Activated CD4-positive, CD25-positive, alpha-beta regulatory T cell (primary cell): Measurements from ENCODE around the gene NTRK3.
A peak's percentile ranks its signal among the peaks of the same experiment; 100 is the strongest.

Experiments used
- DNase-seq, 4 experiments: peaks; one replicate each; lab custom pipeline; 2025; lab: John Stamatoyannopoulos, UW

NTRK3 gene

DNA sequence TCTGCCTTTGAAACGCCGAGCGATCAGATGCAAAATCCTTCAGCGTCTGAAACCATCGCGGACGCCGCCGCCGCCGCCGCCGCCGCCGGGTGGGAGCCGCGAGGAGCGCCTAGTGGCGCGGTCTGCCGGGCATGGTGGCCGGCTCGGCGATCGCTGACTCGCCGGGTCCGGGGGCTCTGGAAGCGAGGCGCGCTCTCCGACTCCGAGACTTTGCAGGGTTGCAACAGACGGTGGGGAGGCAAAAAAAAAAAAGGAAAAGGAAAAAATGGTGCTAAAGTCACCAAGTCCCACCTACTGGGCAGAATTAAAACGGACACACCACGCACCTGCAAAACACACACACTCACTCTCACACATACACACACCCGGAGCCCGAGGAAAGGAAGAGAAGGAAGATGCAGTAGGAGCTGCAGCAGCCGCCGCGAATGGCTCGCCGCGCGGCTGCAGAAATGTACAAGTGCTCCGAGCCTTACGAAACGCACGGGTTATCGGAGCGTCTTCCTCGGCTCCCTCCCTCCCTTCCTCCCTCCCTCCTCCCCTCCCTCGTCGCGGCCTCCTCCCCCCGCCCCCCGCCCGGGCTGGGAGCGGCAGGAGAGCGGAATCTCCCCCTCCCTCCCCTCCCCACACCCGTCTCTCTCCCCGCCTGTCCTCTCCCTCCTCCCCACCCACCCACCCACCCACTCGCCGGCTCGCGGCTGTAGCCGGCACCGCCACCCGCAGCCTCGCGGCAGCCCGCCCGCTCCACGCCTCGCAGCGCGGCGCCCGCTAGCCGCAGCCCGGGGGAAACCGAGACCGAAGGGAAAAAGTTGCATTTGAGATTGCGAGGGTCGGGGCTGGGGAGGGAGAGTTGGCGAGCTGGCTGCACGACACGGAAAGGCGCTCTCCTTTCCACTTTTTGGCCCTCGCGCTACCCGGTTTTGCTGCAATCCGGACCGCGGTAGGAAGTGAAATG lies at the start of gene NTRK3:
NTRK3 (minus strand) TSS at position 461 of the 952 bp plus-strand sequence. CDS start 586 bp downstream, outside the sequence.
- no peak for DNase-seq

DNA sequence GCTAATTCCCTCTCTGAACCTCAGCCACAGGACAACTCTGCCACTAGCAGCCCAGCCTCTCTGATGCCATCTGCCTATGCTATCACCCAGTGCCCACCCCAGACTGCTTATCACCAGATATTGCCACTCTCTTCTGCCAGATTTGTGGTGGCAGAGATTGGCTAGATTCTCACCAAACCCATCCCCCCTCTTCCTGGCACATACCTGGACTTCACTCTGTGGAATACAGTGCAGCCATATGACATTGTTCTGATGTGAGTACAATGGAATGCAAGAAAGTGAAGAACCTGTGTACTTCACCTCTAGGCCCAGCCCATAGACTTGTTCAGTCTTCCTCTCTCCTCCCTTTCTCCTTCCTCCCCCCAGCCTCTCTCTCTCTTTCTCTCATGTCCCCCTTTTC lies 46.9 kb upstream of the NTRK3 start:
- DNase-seq: no peak

DNA sequence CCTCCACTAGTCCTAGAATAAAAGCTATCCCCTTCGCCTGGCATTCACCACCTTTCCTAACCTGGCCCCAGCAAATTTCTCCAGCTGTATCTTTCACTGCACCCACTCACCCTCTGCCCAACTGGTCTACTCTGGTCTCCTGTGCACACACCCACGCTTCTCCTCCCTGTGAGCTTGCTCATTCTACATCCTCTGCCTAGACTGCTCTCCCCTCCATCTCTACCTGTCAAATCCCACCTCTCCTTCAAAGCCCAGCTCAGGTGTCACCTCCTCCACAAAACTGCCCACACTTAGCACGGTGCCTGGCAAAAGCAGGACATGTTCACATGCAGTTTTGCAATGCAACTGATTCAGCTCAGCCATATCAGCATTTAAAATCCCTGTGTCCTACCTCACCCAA lies 45.8 kb upstream of the NTRK3 start:
- no peak for DNase-seq

DNA sequence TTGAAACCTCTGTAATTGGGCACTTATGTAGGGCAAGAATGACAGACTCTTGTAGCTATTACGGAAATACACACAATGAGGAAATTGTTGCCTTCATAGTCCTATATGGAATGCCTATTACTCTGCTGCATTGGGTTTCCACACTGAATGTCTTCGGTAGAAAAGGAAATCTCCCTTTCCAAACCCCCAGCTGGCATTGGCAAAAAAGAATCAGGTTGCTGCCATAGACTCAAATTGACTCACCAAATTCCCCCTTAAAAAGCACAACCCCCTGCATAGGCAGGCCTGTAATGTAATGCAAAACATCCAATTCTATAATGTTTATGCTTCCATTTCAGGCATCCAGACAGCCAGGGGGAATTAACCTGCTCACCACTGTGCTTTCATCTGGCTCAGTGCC lies 44.8 kb upstream of the NTRK3 start:
- DNase-seq: no peak

DNA sequence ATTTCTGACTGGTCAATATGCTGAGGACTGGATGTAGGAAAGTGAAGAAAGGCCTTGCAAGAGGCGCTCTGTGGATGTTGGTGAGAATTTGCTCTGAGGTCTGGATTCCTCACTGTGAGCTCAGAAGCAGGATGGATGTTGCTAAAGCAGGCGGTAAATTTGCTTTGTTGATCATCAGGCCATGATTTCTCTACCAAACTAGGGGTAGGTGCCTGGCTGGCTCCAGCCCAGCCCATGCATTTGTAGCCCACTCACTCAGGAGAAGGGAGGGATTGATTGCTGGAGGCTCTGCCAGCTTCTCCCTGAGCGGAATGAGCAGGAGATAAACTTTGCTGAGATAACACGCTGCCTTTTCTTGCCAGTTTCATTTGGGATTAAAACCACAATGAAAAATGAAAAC lies 44.3 kb upstream of the NTRK3 start:
- DNase-seq: no peak

DNA sequence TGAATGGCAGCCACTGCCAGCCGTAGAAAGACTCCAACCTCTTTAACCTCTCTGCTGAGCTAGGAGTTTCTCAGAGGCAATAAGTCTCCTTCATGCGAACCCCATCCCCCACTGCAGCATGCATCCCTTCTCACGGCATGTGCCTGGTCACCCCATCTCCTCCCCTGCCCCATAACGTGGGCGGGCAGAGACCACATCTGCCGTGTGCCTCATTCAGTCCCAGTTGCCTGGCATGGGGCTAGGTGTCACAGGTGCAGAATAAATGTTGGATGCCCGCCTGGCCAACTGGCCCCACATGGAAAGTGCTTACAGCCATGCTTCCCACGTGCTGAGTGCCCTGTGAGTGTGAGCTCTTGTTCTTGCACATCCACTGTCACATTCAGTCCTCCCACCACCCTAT lies 43.5 kb upstream of the NTRK3 start:
- no peak for DNase-seq

DNA sequence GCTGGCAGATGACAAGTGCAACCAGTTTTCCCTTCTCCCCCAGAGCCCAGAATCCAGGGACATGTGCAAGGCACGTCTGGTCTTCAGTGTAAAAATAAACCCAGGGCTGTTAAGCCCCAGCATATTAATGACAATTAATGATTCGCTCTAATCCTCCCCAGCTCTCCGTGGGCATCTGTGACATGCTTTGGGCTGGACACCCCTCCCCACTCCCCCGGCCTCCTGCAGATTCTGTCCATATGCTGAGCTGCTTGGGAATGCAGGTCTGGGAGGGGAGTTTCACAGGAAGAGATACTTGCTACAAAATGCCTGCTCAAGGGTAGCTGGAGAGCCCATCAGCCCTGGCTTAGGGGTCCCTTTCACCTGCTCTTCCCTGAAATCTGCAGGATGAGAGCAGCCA lies 43.0 kb upstream of the NTRK3 start:
- no peak for DNase-seq

DNA sequence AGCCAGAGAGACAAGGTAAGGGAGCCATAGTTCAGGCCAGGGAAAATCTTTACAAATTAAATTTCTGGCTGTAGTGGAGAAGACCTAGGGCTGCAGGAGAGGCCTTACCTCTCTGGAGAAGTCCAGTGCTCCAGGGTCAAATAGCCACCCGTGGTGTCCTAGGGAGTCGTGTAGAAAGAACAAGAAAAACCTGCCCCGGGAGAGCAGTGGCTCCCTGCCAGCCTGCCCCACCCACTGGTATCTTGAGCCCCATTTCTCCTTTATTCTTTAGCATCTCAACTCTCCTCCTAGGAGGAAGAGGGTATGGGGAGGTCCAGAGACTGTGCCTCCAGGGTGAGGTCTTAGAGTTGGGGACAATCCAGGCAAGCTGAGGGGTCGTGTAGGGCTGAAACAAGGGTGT lies 32.1 kb upstream of the NTRK3 start:
- no peak for DNase-seq

DNA sequence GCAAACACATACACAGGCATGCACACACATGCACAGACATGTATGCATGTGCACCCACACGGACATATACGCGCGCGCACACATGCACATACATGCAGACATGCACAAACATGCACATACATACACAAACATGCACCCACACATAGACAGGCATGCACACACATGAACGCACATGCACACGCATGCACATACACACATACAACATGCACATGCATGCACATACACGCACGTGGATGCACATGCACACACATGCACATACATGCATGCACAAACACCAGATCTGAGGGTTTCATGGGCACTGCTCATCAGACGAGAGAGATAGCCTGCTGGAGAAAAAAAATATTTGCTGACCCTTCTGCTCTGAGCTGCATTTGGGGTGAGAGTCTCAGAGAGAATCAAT lies 31.7 kb upstream of the NTRK3 start:
- DNase-seq: no peak

DNA sequence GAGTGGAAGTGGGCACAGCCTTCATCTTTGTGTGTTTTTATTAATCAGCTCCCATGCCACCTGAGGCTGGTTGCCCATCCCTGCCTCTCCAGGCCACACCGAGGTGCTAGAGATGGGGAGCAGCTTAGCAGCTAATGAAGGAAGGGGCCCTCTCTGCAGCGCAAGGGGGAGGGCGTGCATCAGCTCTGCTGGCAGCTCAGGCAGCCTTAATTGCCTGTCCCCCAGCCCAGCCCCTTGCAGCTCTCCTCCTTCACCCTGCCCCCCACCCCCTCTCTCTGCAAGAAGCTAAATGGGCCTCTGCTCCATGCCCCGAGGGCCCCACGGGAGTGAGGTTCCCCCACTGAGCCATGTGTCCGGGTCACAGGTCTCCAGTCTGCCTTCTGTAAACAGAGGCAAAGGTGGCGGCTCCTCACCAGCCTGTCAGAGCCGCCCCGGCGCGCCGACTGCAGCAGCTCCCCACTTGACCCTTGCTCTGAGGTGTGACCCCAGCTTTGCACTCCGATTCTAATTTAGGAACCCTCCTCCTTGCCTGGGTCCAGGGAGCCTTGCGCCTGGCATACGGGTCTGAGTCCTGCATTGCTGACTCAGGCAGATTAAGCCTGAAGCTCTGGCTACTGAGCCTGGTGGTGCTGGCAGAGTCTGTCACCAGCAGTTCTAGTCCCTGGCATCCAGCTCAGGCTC lies 27.9 kb upstream of the NTRK3 start:
- DNase-seq: no peak

DNA sequence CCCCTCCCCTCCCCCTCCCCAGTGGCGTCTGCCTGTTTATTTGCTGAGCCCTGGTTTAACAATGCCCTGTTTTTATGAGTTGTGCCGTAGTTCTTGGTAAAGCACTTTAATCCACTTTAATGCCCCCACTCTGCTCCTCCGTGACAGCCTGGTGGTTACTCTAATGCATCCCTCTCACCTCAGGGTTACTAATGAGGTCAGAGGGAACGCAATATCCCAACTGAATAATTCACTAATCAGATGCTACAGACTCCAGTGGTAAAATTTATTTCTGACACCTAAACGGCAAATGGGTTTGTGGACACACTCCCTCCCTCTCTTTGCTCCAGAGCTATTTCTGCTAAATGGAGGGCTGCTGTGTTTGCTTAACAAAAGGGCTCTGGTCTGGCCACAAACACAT lies 26.1 kb upstream of the NTRK3 start:
- no peak for DNase-seq

DNA sequence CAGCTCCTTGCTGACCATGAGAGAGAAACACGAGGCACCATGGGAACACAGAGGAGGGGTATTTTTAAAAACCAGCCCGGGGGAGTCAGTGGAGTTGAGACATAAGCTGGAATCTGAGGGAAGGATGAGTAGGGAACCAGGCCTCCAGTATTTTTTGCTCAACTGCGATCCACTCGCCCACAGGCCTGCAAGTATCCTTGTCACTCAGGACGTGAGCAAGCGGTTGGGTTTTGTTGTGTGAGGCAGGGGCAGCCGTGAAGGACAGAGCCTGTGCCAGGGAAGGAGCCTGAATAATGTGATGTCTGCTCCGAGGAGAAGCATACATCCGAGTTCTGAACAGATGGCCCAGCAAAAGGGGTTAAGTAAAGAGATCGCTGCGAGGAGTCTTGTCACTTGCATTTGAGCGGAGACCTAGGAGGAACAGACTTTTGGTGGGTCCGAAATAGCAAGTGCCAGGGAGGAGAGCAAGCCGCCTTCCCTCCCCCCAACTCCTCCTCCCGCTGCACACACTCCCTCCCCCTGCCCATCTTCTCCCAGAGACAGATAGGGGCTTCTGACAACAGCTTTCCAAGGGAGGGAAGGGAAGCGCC lies 20.4 kb upstream of the NTRK3 start:
- DNase-seq: no peak

DNA sequence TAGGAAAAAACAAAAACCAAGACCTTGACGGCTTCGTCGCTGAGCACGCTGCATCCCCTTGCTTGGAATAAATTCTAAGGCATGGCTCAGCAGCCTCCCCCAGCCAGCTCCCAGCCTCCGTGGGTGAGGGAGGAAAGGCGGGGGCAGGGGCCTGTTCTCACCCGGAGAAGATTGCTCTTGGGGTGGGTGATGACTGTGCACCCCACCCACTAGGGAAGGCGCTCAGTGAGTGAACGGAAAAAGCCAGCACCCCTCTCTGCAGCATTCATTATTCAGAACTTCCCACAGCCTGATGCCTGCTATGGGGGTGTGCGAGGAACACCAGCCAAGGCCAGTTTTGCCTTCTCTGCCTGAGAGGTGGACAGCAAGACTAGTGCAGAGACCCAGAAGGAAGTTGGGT lies 19.3 kb upstream of the NTRK3 start:
- no peak for DNase-seq

DNA sequence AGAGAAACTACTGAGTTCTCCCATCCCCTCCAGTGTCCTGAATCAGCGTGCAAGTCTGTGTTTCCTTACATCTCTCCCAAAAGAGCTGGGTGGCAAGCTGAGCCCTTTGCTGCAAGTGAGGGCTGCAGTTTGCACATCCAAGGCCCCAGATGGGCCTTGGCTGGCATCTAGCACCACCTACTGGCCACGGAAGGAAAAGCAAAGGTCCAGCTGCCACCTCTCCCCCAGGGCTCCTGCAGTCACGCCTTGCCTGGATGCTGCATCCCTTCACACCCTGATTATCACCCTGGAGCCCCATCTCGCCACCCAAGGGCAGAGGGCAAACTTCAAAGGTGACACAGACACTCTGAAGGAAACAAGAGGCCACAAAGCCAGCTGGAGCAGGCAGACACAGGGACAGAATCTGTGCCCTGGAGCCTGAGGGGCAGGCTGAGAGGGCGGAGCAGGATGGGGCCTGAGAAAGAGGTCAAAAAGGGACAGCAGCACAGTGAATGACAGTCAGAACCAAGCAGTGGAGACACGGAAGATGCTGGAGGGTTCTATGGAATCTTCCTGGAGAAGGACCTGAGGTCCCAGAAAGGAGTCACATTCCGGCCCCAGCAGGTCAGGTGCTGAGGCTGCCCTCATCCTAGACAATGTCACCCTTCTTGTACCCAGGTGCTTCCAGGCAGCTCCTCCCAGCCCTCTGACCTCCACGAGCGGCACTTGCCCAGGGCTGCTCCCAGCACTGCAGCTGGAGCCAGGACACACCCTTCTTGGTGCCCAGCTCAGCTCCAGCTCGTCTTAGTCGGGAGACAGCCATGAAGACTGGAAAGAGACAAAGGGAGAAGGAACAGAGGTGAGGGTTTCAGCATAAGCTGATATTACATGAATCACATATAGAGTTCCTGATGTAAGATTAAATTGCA lies 18.3 kb upstream of the NTRK3 start:
- peak in 3 of 4 experiments; percentile 3 to 32 (median 9) for DNase-seq

DNA sequence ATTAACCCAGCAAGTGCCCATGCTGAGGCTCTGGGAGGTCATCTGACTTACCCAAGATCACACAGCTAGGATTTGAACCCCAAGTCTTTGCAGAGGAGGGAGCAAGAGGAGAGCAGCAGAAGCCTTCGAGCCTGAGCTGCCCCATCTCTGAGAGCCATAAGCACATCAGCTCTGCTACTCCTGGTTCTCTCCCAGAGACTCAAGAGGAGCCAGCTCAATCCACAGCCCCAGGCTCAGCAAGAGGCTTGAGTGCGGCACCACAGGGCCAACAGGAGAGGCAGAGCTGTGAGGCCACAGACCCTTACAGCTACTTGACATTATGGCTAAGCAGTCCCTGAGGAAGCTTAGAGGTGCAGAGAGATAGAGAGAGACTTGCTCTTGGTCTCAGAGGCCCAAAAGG lies 15.9 kb upstream of the NTRK3 start:
- DNase-seq: no peak

DNA sequence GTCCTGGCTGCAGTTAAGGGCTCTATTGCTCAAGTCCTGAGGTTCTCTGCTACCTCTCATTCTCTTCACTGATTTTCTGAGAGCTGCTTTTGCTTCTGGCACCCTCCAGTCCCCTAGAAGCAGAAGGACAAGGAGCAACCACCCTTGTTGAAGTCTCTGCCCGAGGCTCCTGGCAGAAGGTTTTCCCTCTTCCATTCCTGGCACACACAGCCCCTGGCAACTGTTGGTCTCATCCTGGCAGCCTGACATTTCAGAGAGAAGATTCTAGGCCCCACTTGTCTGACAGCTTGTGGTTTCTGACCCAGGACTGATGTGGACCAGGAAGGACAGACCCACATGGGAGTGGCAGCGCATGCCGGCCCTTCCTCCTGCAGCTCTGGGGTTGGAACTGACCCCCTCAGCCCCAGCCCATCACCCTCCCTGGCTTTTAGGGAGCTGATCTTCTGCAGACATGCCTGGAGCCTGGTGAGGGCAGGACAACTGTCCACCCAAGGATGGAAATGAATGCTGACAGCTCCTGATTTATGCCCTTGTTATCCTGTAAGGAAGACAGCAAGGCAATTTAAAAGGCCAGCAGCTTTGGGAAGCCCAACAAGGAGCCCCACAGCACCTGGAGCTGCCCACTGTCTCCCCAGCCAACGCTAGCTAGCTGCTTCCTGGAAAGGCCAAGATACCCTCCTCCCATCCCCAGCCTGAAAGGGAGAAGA lies 13.0 kb upstream of the NTRK3 start:
- no peak for DNase-seq

DNA sequence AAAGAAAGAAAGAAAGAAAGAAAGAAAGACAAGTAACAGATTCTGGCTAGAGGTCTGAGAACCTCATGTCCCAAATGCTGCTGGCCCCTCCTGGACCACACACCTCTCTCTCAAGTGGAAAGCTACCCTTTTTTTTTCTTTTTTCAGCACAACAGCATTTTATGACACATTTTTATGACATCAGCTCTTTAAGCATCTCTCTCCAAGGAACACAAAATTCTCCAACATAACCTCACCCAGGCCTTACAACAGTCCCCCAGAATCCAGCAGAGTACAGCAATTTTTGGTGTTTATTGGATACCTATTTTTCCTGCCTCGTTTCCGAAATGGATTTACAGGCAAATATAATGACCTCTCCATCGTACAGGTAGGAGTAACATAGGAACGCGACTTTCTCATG lies 11.2 kb upstream of the NTRK3 start:
- DNase-seq: no peak

DNA sequence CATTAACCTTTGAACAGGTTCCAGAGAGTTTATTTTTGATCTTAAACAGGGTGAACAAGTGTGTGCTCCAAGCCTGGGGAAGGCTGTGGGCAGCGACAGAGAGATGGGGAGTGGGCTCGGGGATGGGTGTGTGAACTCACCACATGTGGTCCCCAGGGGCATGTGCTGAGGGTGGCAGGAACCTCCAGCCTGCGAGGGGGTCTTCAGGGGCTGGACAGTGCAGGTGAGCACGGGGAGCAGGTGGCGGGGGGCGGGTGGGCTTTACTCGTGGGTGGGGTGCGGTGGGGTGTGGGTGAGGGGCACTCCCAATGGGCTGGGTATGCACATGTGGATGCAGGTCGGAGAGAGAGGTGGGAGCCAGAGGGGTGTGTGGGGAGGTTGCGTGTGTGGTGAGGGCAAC lies 9.6 kb upstream of the NTRK3 start:
- DNase-seq: no peak

DNA sequence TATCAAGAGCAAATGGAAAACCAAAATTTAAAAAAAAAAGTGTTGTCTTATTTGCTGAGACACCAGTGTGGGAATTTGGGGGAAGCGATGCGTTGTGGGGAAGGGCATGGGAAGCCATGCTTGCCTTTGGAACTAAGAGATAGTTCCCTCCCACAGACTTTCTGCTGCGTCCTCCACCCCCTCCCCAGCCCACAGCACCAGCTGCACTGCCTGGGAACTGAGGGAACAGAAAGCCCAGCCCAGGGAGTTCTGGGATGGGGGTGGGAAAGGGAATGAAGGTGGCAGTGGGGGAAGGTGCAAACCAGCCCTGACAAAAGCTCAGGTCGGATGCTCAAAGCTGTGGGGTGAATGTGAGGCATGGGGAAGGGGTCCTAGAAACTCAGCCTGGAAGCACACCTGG lies 8.1 kb upstream of the NTRK3 start:
- DNase-seq: no peak

DNA sequence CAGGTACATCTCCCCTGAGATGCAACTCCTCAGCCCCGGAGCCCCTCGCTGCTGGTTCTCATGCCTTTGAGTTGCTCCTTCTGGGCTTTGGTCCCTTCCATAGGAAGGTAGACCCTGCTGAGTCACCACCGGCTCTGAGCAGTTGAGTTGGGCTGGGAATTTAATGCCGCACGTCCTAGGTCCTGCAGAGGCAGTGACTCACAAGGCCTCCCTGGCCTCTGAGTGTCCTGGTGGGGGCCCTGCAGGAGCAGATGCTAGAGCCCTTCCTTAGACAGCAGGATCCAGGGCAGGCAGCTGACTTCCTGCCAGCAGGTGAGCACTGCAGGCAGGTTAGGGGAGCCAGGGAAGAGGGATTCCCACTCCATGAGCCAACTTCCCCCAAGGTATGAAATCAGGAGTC lies 5.5 kb upstream of the NTRK3 start:
- no peak for DNase-seq

DNA sequence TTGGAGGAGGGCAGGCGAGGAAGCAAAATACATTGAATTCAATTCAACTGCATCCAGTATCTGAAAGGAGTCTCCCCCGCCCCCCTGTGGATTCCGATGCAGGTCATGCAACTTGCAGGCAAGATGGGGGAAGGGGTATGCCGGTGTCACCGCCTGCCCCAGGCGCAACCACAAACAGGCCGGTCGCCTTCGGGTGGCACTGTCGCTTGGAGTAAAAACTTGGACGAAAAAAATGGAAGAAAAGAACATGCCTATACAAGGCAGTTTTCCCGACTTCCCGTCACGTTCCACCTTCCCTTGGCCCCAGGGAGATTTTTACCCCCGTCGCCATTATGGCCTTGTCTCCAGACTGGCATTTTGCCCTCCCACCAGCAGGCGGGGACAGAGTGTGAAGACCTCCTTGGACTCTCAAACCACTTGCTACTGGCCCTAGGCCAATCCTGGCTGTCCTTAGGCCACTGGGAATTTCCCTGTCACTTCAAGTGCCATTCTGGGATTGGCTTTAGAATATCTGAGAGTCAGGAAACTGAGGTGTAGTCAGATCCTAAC lies 1.6 kb upstream of the NTRK3 start:
- no peak for DNase-seq
